AG09319 (cell line): Measurements from ENCODE around the gene SUPT20H.

Experiments
- DNase-seq: peaks from one replicate; pipeline ENCODE4 v3.0.0-alpha.2; 2010; ENCODE audit warnings: low read depth; ENCODE audit errors: extremely low read depth
- CTCF ChIP-seq: IDR thresholded peaks from 2 replicates; pipeline ENCODE4 v1.5.1; 2011; ENCODE audit warnings: low read depth, mild to moderate bottlenecking, inconsistent platforms, low read length, moderate library complexity

The SUPT20H gene

DNA sequence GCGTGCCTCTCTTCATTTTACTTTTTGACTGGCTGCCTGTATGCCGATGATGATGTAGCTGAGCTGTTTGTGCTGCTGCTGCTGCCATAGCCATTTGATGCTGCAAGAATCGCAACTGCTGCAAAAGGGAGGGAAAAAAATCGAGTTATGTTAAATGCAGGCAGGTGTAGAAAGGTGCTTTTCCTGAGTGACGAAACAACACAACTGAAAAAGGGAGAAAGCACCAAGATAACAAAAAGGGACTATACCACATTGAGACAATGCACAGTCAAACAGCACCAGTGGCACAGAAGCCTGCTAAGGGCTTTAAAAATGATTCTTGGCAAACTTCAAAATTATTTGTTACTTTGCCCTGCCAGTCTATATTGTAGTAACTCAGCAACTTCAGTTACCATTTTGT, 49.8 kb downstream of the SUPT20H start:
- no peak for DNase-seq
- no peak for TF ChIP-seq CTCF

GRCh38 chr13:37001921-37002250, 57.6 kb downstream of the SUPT20H start:
- no peak for DNase-seq
- TF ChIP-seq CTCF: no peak

- peak; percentile 63 for DNase-seq
- peak; percentile 65 for TF ChIP-seq CTCF
Measured at GRCh38 chr13:36999054-36999714, 60.3 kb downstream of the SUPT20H start, which contains the start of gene ALG5. ALG5 (minus strand) TSS chr13:36999340; CDS start chr13:36999300, 40 bp downstream.

DNA sequence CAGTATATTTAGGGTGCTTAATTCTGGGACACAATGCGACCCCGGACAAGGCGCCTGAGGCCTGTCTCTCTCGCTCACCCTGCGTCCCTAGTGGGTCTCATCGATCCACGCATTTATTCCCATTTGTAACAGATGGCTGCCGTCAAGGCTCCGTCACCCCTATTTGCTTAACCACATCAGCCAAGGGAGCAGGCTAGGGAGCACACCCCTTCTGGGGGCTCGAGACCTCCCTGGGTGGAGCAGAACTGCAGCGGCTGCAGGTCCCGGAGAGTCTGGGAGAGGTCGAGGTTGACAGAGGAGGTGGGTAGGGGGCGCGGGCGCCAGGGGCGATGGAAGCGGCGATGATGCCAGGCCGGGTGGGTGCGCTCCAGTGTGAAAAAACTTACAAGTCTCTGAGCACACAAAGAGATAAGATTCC, 60.9 kb downstream of the SUPT20H start:
- TF ChIP-seq CTCF: no peak
- DNase-seq: no peak

DNA sequence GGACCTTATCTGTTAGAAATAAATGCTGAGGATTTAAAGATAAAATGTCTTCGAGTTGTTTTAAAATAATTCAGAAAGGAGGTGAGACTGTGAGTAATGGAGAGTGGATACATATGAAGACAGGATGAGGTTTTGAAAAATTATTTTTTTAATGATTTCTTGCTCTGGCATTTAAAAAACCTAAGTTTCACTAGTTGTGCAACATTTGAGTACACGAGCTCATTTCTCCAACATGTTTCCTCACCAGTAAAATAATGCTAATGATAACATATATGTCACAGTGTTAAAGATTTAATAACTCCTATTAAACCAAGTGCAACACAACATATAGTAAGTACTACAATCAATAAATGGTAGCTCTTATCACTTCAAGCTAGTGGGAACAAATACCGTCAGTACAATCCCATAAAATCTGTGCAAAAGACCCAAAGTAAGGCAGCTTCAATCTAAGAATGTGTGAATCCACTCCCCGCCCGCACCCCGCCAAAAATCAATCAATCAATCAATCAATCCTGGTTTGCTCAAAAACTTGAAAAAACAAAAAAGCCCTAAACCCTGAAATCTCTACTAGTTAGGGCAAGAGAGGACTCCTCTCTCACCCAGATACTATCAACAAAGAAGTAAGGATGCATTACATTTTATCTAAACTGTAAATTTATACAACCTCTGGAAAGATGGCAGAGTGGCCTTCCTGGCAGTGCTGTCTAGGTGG, 61.6 kb downstream of the SUPT20H start:
- no peak for DNase-seq
- no peak for TF ChIP-seq CTCF

- DNase-seq: no peak
- no peak for TF ChIP-seq CTCF
Measured at GRCh38 chr13:36992362-36992761, 67.1 kb downstream of the SUPT20H start.

GRCh38 chr13:36986462-36987240, 72.8 kb downstream of the SUPT20H start:
- TF ChIP-seq CTCF: no peak
- DNase-seq: no peak
